ENCODE results near the gene TRIP13.

The TRIP13 gene

DNA sequence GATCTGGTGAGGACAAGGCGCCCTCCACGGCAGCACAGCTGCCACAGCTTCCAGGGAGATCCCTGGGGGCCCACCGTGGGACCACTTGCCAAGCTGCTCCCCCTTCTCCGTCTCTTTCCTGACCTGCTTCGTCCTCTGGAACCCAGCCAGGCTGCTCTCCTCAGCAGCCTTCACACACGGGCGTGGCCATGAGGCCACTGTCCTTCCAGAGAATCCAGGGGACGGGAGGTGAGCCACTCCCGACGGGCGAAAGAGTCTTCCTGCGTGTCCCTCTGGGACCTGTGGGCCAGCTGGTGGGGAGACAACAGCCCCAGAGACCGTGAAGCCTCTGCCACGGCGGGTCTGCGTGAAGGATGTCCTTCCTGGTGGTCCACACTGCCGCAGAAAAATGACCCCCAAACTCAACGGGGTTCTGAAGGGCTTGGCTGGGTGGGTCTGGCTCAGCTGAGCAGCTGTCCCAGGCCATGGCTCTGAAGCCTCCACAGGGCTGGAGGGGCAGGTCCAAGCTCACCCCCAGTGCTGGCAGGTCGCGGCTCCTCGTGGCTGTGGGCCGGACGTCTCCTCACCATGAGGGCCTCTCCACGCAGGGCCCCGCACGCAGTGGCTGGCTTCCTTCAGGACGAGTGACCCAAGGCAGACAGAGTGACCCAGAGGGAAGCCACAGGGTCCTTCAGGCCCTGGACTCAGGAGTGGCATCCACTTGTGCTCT is 68.5 kb downstream of the TRIP13 start:
- H3K4me3 ChIP-seq (ENCODE audit: low read depth, low read length), result no peak overlapping the region
- 0 out of 2 replicates have a peak, but pooled peaks cover 6% of the 10 kb centered on the region for H3K4me1 ChIP-seq (ENCODE audit: control insufficient read depth, insufficient read depth, low read length)

GRCh38 chr5:961711-962240 is 69.1 kb downstream of the TRIP13 start:
- Histone ChIP-seq H3K27ac (ENCODE audit: low read depth, low read length) (no peak overlapping the region), H3K4me3 (ENCODE audit: low read depth, low read length) (no peak overlapping the region), H3K36me3 (ENCODE audit: control insufficient read depth, insufficient read depth, low read length) (no peaks in the 10 kb centered on the region), H3K9me3 (ENCODE audit: control insufficient read depth, insufficient read depth, low read length) (no peaks in the 10 kb centered on the region), H3K9ac (ENCODE audit: low read depth, low read length) (no peak overlapping the region), H3K27me3 (ENCODE audit: control insufficient read depth, insufficient read depth, low read length) (no peaks in the 10 kb centered on the region), H3K4me1 (ENCODE audit: control insufficient read depth, insufficient read depth, low read length) (0 out of 2 replicates have a peak, but pooled peaks cover 4% of the 10 kb centered on the region)

More for the DNA sequence above, 68.5 kb downstream of the TRIP13 start:
- no peak overlapping the region for H3K9ac ChIP-seq (ENCODE audit: low read depth, low read length)
- no peak overlapping the region for H3K27ac ChIP-seq (ENCODE audit: low read depth, low read length)
- H3K9me3 ChIP-seq (ENCODE audit: control insufficient read depth, insufficient read depth, low read length), result no peaks in the 10 kb centered on the region
- no peaks in the 10 kb centered on the region for H3K36me3 ChIP-seq (ENCODE audit: control insufficient read depth, insufficient read depth, low read length)
- H3K27me3 ChIP-seq (ENCODE audit: control insufficient read depth, insufficient read depth, low read length), result no peaks in the 10 kb centered on the region

DNA sequence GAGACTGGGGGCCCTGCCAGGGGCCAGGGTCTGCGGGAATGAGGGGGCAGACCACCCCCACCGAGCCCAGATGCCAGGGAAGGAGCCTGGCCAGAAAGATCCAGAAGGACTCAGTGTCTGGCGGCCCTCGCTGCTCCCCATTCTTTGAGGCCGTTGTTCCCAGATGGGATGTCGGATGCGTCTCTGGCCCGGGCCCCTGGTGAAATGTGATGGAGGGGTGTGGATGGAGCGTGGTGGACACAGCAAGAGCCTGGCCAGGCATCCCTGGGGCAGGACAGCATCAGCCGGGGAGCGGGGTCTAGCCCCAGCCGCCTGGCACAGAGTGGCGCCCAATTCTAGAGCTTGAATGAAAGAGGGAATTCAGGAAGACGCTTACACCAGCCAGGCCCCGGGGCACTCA is 69.7 kb downstream of the TRIP13 start:
- H3K27ac ChIP-seq (ENCODE audit: low read depth, low read length), result no peak overlapping the region

DNA sequence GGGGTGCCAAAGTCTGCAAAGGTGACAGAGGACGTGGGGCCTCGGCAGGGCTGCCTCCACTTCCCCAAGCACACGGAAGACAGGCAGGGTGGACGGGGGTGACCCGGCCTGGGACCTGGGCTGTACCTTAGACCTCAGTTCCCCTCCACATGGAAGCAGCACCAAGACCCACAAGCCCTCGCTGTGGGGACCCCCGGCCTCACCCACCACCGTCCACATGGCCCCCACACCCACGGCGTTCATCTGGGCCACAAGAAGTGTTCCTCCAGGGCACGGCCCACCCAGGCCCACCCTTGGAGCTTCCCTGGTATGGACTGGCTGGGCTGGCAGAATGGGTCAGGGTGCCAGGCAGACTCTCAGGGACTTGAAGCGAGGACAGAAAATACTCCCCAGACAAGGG is 70.1 kb downstream of the TRIP13 start:
- no peaks in the 10 kb centered on the region for H3K9me3 ChIP-seq (ENCODE audit: control insufficient read depth, insufficient read depth, low read length)
- H3K27ac ChIP-seq (ENCODE audit: low read depth, low read length), result no peak overlapping the region
- H3K4me3 ChIP-seq (ENCODE audit: low read depth, low read length), result no peak overlapping the region
- H3K4me1 ChIP-seq (ENCODE audit: control insufficient read depth, insufficient read depth, low read length), result no peaks in the 10 kb centered on the region
- no peaks in the 10 kb centered on the region for H3K27me3 ChIP-seq (ENCODE audit: control insufficient read depth, insufficient read depth, low read length)
- no peaks in the 10 kb centered on the region for H3K36me3 ChIP-seq (ENCODE audit: control insufficient read depth, insufficient read depth, low read length)
- H3K9ac ChIP-seq (ENCODE audit: low read depth, low read length), result no peak overlapping the region

More for the DNA sequence above, 69.7 kb downstream of the TRIP13 start:
- Histone ChIP-seq H3K36me3 (ENCODE audit: control insufficient read depth, insufficient read depth, low read length) (no peaks in the 10 kb centered on the region), H3K4me3 (ENCODE audit: low read depth, low read length) (no peak overlapping the region), H3K9me3 (ENCODE audit: control insufficient read depth, insufficient read depth, low read length) (no peaks in the 10 kb centered on the region), H3K4me1 (ENCODE audit: control insufficient read depth, insufficient read depth, low read length) (no peaks in the 10 kb centered on the region), H3K9ac (ENCODE audit: low read depth, low read length) (no peak overlapping the region), H3K27me3 (ENCODE audit: control insufficient read depth, insufficient read depth, low read length) (no peaks in the 10 kb centered on the region)

GRCh38 chr5:963310-963672 is 70.6 kb downstream of the TRIP13 start:
- no peak overlapping the region for H3K4me3 ChIP-seq (ENCODE audit: low read depth, low read length)
- no peaks in the 10 kb centered on the region for H3K4me1 ChIP-seq (ENCODE audit: control insufficient read depth, insufficient read depth, low read length)
- no peaks in the 10 kb centered on the region for H3K9me3 ChIP-seq (ENCODE audit: control insufficient read depth, insufficient read depth, low read length)
- H3K27me3 ChIP-seq (ENCODE audit: control insufficient read depth, insufficient read depth, low read length), result no peaks in the 10 kb centered on the region
- H3K9ac ChIP-seq (ENCODE audit: low read depth, low read length), result no peak overlapping the region
- H3K36me3 ChIP-seq (ENCODE audit: control insufficient read depth, insufficient read depth, low read length), result no peaks in the 10 kb centered on the region
- H3K27ac ChIP-seq (ENCODE audit: low read depth, low read length), result no peak overlapping the region

GRCh38 chr5:963673-964531 is 71.2 kb downstream of the TRIP13 start:
- Histone ChIP-seq H3K4me3 (ENCODE audit: low read depth, low read length) (no peak overlapping the region), H3K27ac (ENCODE audit: low read depth, low read length) (no peak overlapping the region), H3K36me3 (ENCODE audit: control insufficient read depth, insufficient read depth, low read length) (no peaks in the 10 kb centered on the region), H3K27me3 (ENCODE audit: control insufficient read depth, insufficient read depth, low read length) (no peaks in the 10 kb centered on the region), H3K9ac (ENCODE audit: low read depth, low read length) (no peak overlapping the region), H3K9me3 (ENCODE audit: control insufficient read depth, insufficient read depth, low read length) (no peaks in the 10 kb centered on the region), H3K4me1 (ENCODE audit: control insufficient read depth, insufficient read depth, low read length) (no peaks in the 10 kb centered on the region)

- no peaks in the 10 kb centered on the region for H3K9me3 ChIP-seq (ENCODE audit: control insufficient read depth, insufficient read depth, low read length)
- no peak overlapping the region for H3K4me3 ChIP-seq (ENCODE audit: low read depth, low read length)
- no peaks in the 10 kb centered on the region for H3K36me3 ChIP-seq (ENCODE audit: control insufficient read depth, insufficient read depth, low read length)
- no peak overlapping the region for H3K9ac ChIP-seq (ENCODE audit: low read depth, low read length)
- no peak overlapping the region for H3K27ac ChIP-seq (ENCODE audit: low read depth, low read length)
- H3K4me1 ChIP-seq (ENCODE audit: control insufficient read depth, insufficient read depth, low read length), result no peaks in the 10 kb centered on the region
- H3K27me3 ChIP-seq (ENCODE audit: control insufficient read depth, insufficient read depth, low read length), result no peaks in the 10 kb centered on the region
Observed at GRCh38 chr5:964821-965220, 72.1 kb downstream of the TRIP13 start.

DNA sequence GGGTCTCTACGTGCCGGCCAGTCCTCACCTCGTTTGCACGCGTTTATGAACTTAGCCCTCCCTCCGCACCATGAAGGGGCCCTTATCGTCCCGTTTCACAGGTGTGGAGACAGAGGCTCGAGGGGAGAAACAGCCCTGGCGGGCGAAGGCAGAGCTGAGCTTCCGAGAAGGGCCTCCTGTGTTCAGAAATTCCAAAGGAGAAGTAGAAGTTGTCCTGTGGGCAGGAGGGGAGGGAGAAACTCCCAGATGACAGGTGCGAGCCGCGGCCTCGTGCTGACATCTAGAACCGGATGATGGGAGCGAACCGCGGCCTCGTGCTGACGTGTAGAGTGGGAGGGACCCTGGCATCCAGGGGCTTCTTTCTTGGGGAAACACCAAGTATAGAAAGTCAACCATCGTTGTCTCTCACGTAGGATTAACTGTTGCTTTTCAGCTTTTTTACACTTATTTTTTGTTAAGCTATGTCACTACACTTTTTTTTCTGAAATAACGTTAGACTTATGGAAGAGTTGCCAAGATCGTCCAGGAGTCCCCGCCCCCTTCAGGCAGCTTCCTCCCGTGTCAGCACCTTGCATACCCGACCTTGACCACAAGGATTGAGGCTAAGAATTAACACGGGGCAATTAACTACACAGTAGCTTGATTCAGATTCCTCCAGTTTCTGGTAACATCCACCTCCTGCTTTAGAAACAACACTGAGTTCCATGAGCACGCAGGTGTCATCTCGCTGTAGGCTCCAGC is 73.1 kb downstream of the TRIP13 start:
- Histone ChIP-seq H3K27me3 (ENCODE audit: control insufficient read depth, insufficient read depth, low read length) (no peaks in the 10 kb centered on the region), H3K9ac (ENCODE audit: low read depth, low read length) (no peak overlapping the region), H3K27ac (ENCODE audit: low read depth, low read length) (no peak overlapping the region), H3K4me1 (ENCODE audit: control insufficient read depth, insufficient read depth, low read length) (no peaks in the 10 kb centered on the region), H3K9me3 (ENCODE audit: control insufficient read depth, insufficient read depth, low read length) (no peaks in the 10 kb centered on the region), H3K4me3 (ENCODE audit: low read depth, low read length) (no peak overlapping the region), H3K36me3 (ENCODE audit: control insufficient read depth, insufficient read depth, low read length) (no peaks in the 10 kb centered on the region)

GRCh38 chr5:966345-966710 is 73.6 kb downstream of the TRIP13 start:
- Histone ChIP-seq H3K27me3 (ENCODE audit: control insufficient read depth, insufficient read depth, low read length) (no peaks in the 10 kb centered on the region), H3K4me1 (ENCODE audit: control insufficient read depth, insufficient read depth, low read length) (no peaks in the 10 kb centered on the region)

DNA sequence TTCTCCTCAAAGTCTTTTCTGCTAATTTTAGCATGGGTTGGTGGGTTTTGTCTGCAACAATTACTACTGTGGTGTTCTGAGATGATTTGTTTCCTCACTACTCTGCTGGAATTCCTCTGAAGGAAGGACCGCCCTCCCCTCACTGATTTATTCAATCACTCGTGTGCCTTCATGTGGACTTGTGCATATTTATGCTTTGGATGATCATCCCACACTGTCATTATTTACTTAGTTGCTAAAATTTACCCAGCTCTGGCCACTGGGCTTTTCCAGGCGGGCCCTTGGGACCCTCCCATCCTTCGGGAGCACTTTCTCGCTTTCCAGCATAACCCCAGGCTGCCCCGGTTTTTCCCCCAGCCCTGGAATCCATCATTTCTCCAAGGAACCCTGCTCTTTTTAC is 74.3 kb downstream of the TRIP13 start:
- Histone ChIP-seq H3K4me3 (ENCODE audit: low read depth, low read length) (no peak overlapping the region), H3K4me1 (ENCODE audit: control insufficient read depth, insufficient read depth, low read length) (no peaks in the 10 kb centered on the region), H3K9ac (ENCODE audit: low read depth, low read length) (no peak overlapping the region), H3K27me3 (ENCODE audit: control insufficient read depth, insufficient read depth, low read length) (no peaks in the 10 kb centered on the region), H3K9me3 (ENCODE audit: control insufficient read depth, insufficient read depth, low read length) (no peaks in the 10 kb centered on the region), H3K27ac (ENCODE audit: low read depth, low read length) (no peak overlapping the region), H3K36me3 (ENCODE audit: control insufficient read depth, insufficient read depth, low read length) (no peaks in the 10 kb centered on the region)

More at GRCh38 chr5:966345-966710, 73.6 kb downstream of the TRIP13 start:
- H3K27ac ChIP-seq (ENCODE audit: low read depth, low read length), result no peak overlapping the region
- H3K9ac ChIP-seq (ENCODE audit: low read depth, low read length), result no peak overlapping the region
- H3K4me3 ChIP-seq (ENCODE audit: low read depth, low read length), result no peak overlapping the region
- H3K36me3 ChIP-seq (ENCODE audit: control insufficient read depth, insufficient read depth, low read length), result no peaks in the 10 kb centered on the region
- H3K9me3 ChIP-seq (ENCODE audit: control insufficient read depth, insufficient read depth, low read length), result no peaks in the 10 kb centered on the region

Measured in HUES48 (cell line).